Suppressor macrophage treated with lipopolysaccharide for 4 hours (primary cell): ENCODE data around the gene GPS1.

Source experiments
- DNase-seq: peaks from one replicate; pipeline ENCODE4 v3.0.0-alpha.2; 2020

GPS1 gene

GRCh38 chr17:82080048-82080788 lies 28.5 kb downstream of the GPS1 start:
- DNase-seq: no peak

GRCh38 chr17:82080789-82081464 lies 29.2 kb downstream of the GPS1 start:
- DNase-seq: no peak

- DNase-seq: no peak
Observed at GRCh38 chr17:82081546-82081945, 29.8 kb downstream of the GPS1 start.

- no peak for DNase-seq
Observed at GRCh38 chr17:82081966-82082365, 30.3 kb downstream of the GPS1 start.

GRCh38 chr17:82082456-82082855 lies 30.8 kb downstream of the GPS1 start:
- no peak for DNase-seq

GRCh38 chr17:82083009-82083408 lies 31.3 kb downstream of the GPS1 start:
- no peak for DNase-seq

- DNase-seq: no peak
Observed at GRCh38 chr17:82083533-82084359, 32.0 kb downstream of the GPS1 start.

- no peak for DNase-seq
Observed at GRCh38 chr17:82084373-82085030, 32.8 kb downstream of the GPS1 start.

GRCh38 chr17:82085031-82085861 lies 33.5 kb downstream of the GPS1 start:
- DNase-seq: no peak

- no peak for DNase-seq
Observed at GRCh38 chr17:82085931-82086764, 34.5 kb downstream of the GPS1 start.

- DNase-seq: no peak
Observed at GRCh38 chr17:82086941-82087906, 35.5 kb downstream of the GPS1 start.

GRCh38 chr17:82087961-82088837 lies 36.5 kb downstream of the GPS1 start:
- DNase-seq: no peak

- no peak for DNase-seq
Observed at GRCh38 chr17:82088838-82089722, 37.4 kb downstream of the GPS1 start.

GRCh38 chr17:82089723-82090548 lies 38.2 kb downstream of the GPS1 start:
- DNase-seq: no peak

- DNase-seq: no peak
Observed at GRCh38 chr17:82090549-82091263, 39.0 kb downstream of the GPS1 start.
